CD4-positive, alpha-beta T cell treated with Interleukin-15 for 4 hours (primary cell): ENCODE measurements around the gene ARHGAP28.

Experiments used
- DNase-seq: peaks from one replicate; pipeline ENCODE4 v3.0.0-alpha.2; 2020; ENCODE audit warnings: low spot score

Gene ARHGAP28

GRCh38 chr18:6873040-6873751, 143.7 kb downstream of the ARHGAP28 start:
- DNase-seq: no peak

- no peak for DNase-seq
Measured at GRCh38 chr18:6874315-6874714, 144.8 kb downstream of the ARHGAP28 start.

- DNase-seq: no peak
Measured at GRCh38 chr18:6875749-6876148, 146.2 kb downstream of the ARHGAP28 start.

DNA sequence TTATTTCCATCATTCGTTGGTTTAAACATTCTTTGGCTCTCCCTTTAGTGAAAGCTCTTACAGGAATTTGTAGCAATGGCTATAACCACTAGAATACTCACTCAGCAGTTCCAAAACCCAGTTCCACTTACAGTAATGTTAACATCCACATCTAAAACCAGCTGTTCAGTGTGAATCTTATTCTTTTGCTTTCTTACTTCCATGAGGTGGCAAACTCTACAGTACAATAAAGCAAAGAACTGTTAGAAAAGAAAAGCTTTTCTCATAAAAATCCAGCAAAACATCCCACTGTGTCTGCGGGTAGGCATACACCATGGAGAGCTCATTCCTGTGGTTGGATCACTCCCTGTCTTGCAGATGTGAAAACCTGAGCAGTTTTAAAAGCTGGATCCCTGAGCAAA, 147.1 kb downstream of the ARHGAP28 start:
- DNase-seq: no peak

GRCh38 chr18:6877288-6877687, 147.8 kb downstream of the ARHGAP28 start:
- no peak for DNase-seq

DNA sequence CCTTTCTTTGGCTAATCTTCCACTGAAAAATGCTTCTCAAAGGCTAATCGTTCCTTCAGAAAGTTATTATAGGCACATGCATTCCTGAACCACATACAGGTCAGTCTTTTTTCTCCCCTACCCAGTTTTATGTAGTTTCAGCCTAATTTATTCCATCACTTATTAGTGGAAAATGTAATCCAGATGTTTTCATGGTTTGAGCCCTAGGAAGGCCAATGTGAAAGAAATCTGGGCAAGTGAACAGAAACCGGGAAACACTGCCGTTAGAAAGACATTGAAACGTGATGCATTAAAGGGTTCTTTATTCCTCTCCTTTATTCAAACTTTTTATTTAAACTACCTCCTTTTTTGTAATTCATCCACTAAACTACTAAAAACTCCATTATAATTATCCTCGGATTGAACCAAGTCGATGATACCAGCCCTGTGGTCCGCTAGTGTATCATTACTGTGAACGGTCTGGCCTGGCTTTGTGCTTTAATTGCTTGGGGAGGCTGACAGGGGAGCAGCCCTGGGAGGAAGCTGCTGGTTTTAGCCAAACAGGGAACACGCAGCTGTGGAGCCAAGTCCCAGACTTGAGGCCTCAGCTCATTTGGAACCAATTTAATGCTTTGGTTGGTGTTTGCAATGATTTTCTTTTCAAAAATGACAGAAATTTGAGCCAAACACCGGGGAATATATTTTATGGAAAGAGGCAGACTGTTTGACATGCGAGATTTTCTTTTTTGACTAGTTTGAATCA, 149.2 kb downstream of the ARHGAP28 start:
- DNase-seq: no peak

- no peak for DNase-seq
Measured at GRCh38 chr18:6879508-6880195, 150.1 kb downstream of the ARHGAP28 start.

DNA sequence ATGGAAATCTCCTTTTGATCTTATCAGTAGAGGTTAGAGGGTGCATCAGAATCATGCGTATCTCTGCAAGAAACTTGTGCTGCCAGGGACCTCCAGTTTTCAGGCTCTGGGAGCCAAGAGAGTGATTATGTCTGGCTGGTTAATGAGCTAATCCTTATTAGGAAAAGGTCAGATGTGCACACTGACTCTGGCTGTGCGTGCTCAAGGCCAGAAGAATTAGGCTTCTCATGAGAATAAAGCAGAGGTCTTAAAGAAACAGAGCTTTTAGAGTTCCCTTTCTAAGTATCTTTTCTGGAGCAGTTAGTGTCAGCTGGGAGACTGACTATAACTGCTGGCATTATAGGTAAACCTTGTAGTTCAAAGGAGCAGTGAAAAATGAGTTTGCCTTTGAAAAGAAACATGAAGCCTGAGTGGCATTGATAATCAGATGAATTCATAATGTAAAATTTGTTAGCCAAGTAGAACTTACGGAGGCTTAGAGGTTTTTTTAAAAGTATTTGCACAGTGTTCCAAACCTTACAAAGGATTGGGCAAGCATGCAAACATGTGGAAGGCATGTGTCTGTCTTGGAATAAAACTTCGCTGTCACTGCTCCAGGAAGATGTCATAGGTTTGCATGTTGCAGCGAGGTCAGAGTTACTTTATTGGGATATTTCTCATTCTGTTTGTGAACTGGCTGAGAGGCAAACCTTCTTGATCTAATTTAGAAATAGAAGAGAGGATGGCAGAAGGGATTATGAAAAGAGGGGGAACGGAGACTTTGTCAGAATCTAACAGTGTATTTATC, 151.7 kb downstream of the ARHGAP28 start:
- DNase-seq: no peak

DNA sequence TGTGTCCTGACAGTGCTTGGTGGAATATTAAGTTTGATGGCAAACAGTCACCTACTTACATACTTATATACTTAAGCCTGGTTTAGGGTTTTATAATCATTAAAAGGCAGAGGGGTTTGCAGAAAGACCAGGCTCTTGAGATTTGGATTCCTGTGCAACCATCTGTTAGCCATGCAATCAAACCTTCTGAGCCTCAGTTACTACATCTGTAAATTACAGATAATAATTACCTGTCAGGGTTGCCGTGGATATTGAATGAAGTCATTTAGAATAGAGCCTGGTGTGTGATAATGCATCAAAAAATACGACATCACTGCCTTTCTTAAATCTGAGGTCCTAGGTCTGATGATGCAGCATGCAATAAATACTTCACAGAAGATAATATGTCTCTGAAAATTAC, 152.9 kb downstream of the ARHGAP28 start:
- DNase-seq: no peak

GRCh38 chr18:6885006-6885481, 155.5 kb downstream of the ARHGAP28 start:
- DNase-seq: no peak

- no peak for DNase-seq
Measured at GRCh38 chr18:6885992-6886796, 156.7 kb downstream of the ARHGAP28 start.

- no peak for DNase-seq
Measured at GRCh38 chr18:6886797-6887330, 157.3 kb downstream of the ARHGAP28 start.

- DNase-seq: no peak
Measured at GRCh38 chr18:6891788-6892187, 162.3 kb downstream of the ARHGAP28 start.

DNA sequence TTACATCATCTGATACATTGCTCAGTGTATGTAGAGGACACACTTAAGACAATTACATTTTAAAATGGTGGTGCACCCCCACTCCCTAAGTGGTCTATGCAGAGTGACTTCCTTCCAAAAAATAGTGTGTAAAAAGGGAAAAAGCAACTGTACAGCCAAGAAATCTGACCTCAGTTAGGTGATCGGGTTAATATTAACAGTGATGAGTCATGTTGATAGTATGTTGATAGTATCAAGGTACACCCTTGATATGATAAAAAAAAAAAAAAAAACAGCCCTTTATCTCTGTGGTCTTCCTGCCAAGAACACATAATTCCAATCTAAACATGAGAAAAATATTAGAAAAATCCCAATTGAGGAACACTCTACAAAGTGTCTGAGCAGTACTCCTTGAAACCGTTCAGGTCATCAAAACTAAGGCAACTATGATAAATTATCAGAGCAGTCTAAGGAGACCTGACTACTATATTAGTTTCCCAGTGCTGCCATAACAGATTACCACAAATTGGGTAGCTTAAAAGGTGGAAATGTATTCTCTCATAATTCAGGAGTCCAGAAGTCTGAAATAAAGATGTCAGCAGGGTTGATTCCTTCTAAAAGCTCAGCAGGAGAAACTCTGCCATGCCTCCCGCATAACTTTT, 171.9 kb downstream of the ARHGAP28 start:
- no peak for DNase-seq

GRCh38 chr18:6917072-6917471, 187.6 kb downstream of the ARHGAP28 start:
- no peak for DNase-seq

DNA sequence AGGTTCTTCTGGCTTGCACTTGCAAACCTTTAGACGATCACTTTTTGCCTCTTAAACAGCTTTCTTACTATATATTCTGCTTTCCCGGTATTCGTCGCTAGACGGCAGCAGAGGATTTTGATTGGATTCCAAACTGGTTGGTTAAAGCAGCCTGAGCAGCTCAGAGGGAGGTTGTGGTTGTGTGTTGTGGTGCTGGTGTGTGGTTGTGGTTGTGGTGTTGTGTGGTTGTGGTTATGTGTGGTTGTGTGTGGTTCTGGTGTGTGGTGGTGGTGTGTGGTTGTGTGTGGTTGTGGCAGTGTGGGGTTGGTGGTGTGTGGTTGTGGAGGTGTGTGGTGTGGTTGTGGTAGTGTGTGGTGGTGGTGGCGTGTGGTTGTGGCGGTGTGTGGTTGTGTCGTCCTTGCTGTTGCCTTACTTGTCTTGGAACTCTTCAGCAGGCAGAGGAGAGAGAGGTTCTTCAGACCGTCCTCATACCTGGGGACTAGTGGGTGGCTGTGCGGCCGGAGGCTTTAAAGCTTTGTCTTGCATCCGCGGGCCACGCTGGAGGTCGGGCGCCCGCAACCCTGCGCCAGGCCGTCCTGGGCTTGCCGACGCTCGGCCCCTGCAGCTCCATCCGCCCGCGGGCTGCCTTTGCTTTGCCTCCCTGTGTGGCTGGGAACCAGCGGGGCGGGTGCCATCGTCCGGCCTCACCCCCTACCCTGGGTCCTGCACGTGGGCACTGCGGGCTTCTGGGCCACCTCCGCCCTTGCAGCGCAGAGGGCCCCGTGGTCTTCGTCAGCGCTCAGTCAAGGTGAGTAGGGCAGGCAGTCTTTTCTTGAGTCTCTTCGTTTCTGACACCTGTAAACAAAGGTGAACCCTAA, 190.8 kb downstream of the ARHGAP28 start:
- DNase-seq: no peak

DNA sequence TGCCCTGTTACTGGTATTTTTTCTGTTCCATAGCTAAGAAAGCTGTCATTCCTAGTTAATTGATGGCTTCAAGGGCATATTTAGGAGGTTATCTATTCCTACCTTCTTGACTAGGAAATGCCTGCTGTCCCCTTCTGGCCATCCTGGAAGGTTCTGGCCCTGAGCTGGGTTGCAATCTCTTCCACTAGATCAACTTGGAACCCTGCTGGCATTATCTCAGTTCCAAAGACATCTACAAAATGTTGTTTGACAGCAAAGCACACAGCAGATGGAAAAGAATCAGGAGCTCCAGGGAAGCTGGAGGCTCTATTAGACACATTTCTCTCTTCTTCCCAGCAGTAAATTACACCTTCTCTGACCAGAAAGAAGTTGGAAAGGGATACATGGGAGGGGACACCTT, 192.1 kb downstream of the ARHGAP28 start:
- DNase-seq: no peak

- DNase-seq: no peak
Measured at GRCh38 chr18:6923220-6923619, 193.7 kb downstream of the ARHGAP28 start.

GRCh38 chr18:6927153-6927552, 197.6 kb downstream of the ARHGAP28 start:
- no peak for DNase-seq

GRCh38 chr18:6928359-6928758, 198.8 kb downstream of the ARHGAP28 start:
- no peak for DNase-seq
